Adrenal gland (tissue), 12 donors: ENCODE measurements around the gene ERC1. TPM values are rescaled to one million over a fixed set of nuclear protein-coding genes. Genes with fewer than 3 reads are reported as not detected.

ENCODE experiments used
- DNase-seq, 7 donors: peaks; one replicate each; pipeline ENCODE4 v3.0.0-alpha.2; 2019 to 2020
- H3K27ac ChIP-seq, 5 donors: fragments of 200-600 bp; sonication (generic) in 4 of 5; 1 replicate in 3 of 5; 2 replicates in 2 of 5; pipeline versions ENCODE4 v1.5.1 to v1.8.0; 2016 to 2020; ENCODE audit warnings: mild to moderate bottlenecking in 1 of 5
- H3K27me3 ChIP-seq: fragments of 200-600 bp; 2 replicates; pipeline ENCODE4 v1.8.0; 2021
- H3K36me3 ChIP-seq, 2 donors: fragments of 200-600 bp; replicated peaks in 1 of 2; 1 replicate in 1 of 2; 2 replicates in 1 of 2; pipeline versions ENCODE4 v1.5.1 to v1.8.0; 2018 to 2022
- H3K4me1 ChIP-seq, 2 donors: fragments of 200-600 bp; replicated peaks in 1 of 2; 1 replicate in 1 of 2; 2 replicates in 1 of 2; pipeline versions ENCODE4 v1.5.1 to v1.8.0; 2018 to 2021
- H3K4me3 ChIP-seq, 4 donors: fragments of 200-600 bp; sonication (generic) in 3 of 4; one replicate each; pipeline ENCODE4 v1.5.1; 2016 to 2018
- H3K9me3 ChIP-seq, 3 donors: fragments of 200-600 bp; sonication (generic) in 1 of 3; replicated peaks in 1 of 3; 1 replicate in 2 of 3; 2 replicates in 1 of 3; pipeline versions ENCODE4 v1.5.1 to v1.8.0; 2016 to 2021
- POLR2A ChIP-seq, 2 donors: fragments of 450-650 bp; IDR thresholded peaks; one replicate each; pipeline ENCODE4 v1.6.1; 2017; ENCODE audit warnings: antibody characterized with exemption in 2 of 2, mild to moderate bottlenecking in 2 of 2, moderate library complexity in 1 of 2
- WGBS, 4 donors: extraction: QIAGEN DNeasy Blood & Tissue Kit in 2 of 4; methylation state at CpG; one replicate each; pipeline versions ENCODE4 v1.1.5 to v1.1.7; 2013 to 2017; 5-methylcytosine and 5-hydroxymethylcytosine counted together
- intact Hi-C, 2 donors: fragments of 100-400 bp; cut with DNase I; formaldehyde crosslinking; loops; one replicate each; pipeline versions ENCODE4 v1.14.1 to v1.15.0; 2022 to 2023
- polyA plus RNA-seq, 3 donors: library from polyadenylated mRNA; stranded (reverse); fragments of 200-250 nt in 2 of 3; fragments of 350-450 nt in 1 of 3; fragmentation: Illumina TruSeq in 1 of 3; extraction: RNeasy Lipid Tissue Mini Kit (QIAGEN cat#74804) in 1 of 3; gene quantifications; one replicate each; pipeline ENCODE4 v1.2.3, GENCODE V29; 2013 to 2014
- total RNA-seq, 9 donors: library from RNA; depleted of rRNA in 4 of 9; stranded (reverse); fragments of >200 nt in 4 of 9; fragments of 120-200 nt in 1 of 9; fragmentation: NEBNext Ultra II Directional in 1 of 9; extraction: Animal tissue kit (Norgen Biotek cat#: 25700) in 1 of 9; gene quantifications; one replicate each; pipeline versions ENCODE4 v1.1.0 to v1.2.4, GENCODE V29; 2013 to 2023
- TF ChIP-seq, protein P1 (sequence below), 6 experiments: fragments of 450-650 bp in 4 of 6; fragments of 200-600 bp in 2 of 6; sonication (generic) in 1 of 6; IDR thresholded peaks; 1 replicate in 5 of 6; 2 replicates in 1 of 6; pipeline versions ENCODE4 v1.5.1 to v1.8.0; 2016 to 2021; ENCODE audit warnings: antibody characterized with exemption in 6 of 6, mild to moderate bottlenecking in 2 of 6, moderate library complexity in 1 of 6
- donor health status: healthy with polysubstance abuse.
- donor health status: Bipolar disorder and iron deficiency.
- donor health status: DM: yes; HTN: yes; CAD: no.
- donor health status: DM: no; HTN: no; CAD: no.
- donor health status: DM: no; HTN: no; CAD: no.
- donor health status: DM: yes; HTN: yes; CAD: no.

Gene ERC1
- total and polyA plus RNA-seq, 12 donors: 4.1 to 79.5 (median 40.2) TPM

DNA sequence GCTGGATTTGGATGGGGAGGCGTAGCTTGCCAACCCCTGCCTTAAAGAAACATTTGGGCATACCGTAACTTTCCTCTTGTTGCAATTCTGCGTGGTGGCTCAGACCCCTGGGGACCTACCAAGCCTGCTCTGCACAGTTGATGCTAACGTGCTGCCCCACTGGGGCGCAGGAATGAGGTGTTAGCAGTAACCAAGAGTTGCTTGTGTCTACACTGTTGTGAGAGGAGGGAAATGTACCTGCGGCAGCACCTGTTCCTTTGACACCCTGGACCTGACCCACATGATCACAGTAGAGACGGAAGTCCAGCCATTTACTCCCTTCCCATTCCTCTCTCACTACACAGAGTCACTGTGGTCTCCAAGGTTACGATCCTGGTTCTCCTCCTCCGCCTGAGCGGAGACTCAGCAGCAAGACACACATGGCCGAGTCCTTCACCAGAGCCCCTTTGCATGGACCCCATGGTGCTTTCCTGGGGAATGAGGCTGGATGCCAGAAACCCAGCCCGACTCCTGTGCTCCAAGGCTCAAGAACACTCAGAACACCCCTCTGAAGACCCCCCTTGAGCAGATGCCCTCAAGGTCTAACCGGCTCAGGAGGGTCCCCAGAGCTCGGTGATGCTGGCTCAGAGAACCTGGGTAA, 518.5 kb downstream of the ERC1 start:
- 72 to 84% (median 82%) methylated on average over 9 to 14 of the region's 14 CpGs for WGBS, 4 donors
- intact Hi-C loops: no loop called here
- Histone ChIP-seq H3K36me3 (no peaks in the 10 kb centered on the region), H3K27me3 (no peaks in the 10 kb centered on the region), H3K4me3 (no peak overlapping the region), H3K27ac (no peak overlapping the region), H3K9me3 (no peaks in the 10 kb centered on the region), H3K4me1 (no peaks in the 10 kb centered on the region)
- peak in 1 of 7 donors; percentile 25 for DNase-seq
- no peak for TF ChIP-seq POLR2A (IDR thresholded peaks at IDR 0.05)
- TF ChIP-seq, protein P1, sequence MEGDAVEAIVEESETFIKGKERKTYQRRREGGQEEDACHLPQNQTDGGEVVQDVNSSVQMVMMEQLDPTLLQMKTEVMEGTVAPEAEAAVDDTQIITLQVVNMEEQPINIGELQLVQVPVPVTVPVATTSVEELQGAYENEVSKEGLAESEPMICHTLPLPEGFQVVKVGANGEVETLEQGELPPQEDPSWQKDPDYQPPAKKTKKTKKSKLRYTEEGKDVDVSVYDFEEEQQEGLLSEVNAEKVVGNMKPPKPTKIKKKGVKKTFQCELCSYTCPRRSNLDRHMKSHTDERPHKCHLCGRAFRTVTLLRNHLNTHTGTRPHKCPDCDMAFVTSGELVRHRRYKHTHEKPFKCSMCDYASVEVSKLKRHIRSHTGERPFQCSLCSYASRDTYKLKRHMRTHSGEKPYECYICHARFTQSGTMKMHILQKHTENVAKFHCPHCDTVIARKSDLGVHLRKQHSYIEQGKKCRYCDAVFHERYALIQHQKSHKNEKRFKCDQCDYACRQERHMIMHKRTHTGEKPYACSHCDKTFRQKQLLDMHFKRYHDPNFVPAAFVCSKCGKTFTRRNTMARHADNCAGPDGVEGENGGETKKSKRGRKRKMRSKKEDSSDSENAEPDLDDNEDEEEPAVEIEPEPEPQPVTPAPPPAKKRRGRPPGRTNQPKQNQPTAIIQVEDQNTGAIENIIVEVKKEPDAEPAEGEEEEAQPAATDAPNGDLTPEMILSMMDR (IDR thresholded peaks at IDR 0.05): no peak

DNA sequence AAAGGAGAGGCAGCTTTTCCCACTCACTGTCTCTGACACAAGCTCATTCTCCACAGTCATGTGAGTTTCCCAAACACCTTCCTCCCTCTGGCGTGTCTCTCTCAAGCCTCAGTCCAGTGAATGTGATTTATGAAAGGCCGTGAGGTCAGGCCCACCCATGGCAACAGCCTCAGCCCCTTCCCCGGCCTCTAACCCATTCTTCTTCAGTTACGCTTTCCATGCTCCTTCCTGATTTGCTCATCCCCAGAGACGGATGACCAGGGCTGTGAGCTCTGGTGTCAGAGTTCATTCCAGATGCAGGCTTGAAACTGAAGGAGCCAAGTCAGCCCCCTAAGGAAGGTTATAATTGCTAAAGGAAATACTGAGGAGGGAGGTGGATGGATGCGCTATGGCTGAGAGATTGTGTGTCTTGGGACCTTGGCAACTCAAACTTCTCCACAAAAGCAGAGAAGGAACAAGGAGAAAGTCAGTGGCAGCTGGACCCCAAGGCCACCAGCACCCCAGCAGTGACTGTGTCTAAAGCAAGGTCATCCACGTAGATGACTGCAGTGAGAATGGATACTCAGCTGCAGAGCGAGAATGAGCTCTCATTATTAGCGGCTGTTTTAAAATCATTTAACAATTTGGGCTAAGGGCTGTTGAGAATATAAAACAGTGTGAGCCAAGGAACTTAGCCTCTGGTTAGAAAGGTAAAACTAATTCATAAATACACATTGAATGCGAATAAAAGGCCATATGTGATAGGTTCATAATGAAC, 519.2 kb downstream of the ERC1 start:
- TF ChIP-seq POLR2A (IDR thresholded peaks at IDR 0.05): no peak
- TF ChIP-seq, protein P1 (IDR thresholded peaks at IDR 0.05): no peak
- Histone ChIP-seq H3K4me1 (no peaks in the 10 kb centered on the region), H3K4me3 (no peak overlapping the region), H3K27me3 (no peaks in the 10 kb centered on the region), H3K9me3 (no peaks in the 10 kb centered on the region), H3K27ac (no peak overlapping the region), H3K36me3 (no peaks in the 10 kb centered on the region)
- peak in 2 of 7 donors; percentile 11 to 20 for DNase-seq
- intact Hi-C loops: no loop called here
- WGBS, 4 donors: 60 to 76% (median 64%) methylated on average over 10 of the region's 10 CpGs

DNA sequence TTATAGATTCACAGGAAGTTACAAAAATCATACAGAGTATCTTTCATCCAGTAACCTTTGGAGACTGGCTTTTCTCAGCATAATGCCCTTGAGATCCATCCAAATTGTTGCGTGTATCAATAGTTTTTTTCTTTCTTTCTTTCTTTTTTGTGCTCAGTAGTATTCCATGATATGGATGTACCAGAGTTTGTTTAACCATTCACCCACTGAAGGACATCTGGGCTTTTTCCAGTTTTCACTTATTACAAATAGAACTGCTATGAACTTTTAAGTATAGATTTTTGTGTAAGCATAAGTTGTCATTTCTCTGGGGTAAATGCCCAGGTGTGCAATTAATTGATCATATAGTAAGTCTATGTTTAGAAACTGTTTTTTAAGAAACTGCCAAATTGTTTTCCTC, 524.0 kb downstream of the ERC1 start:
- 80 to 88% (median 83%) methylated on average over 1 of the region's 1 CpG for WGBS, 4 donors
- no peak overlapping the region for H3K27ac ChIP-seq
- no peaks in the 10 kb centered on the region for H3K9me3 ChIP-seq
- no peak for DNase-seq
- intact Hi-C loops: no loop called here
- H3K36me3 ChIP-seq: no peaks in the 10 kb centered on the region
- H3K27me3 ChIP-seq: peaks cover 2% of the 10 kb centered on the region
- no peaks in the 10 kb centered on the region for H3K4me1 ChIP-seq
- H3K4me3 ChIP-seq: no peak overlapping the region
- TF ChIP-seq, protein P1 (IDR thresholded peaks at IDR 0.05): no peak
- no peak for TF ChIP-seq POLR2A (IDR thresholded peaks at IDR 0.05)

DNA sequence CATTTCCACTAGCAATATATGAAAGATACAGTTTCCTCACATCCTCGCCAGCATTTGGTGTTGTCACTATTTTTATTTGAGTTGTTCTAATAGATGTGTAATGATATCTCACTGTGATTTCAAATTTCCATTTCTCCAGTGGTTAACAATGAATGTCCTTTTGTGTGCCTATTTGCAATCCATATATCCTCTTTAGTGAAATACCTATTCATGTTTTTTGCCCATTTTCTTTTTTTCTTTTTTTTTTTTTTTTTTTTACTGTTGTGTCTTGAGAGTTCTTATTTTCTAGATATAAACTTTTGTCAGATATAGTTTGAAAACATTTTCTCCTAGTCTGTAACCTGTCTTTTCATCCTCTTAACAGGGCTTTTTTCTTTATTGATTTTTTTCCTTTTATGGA, 524.4 kb downstream of the ERC1 start:
- no peak overlapping the region for H3K4me3 ChIP-seq
- H3K4me1 ChIP-seq: no peaks in the 10 kb centered on the region
- no peaks in the 10 kb centered on the region for H3K36me3 ChIP-seq
- TF ChIP-seq, protein P1 (IDR thresholded peaks at IDR 0.05): no peak
- TF ChIP-seq POLR2A (IDR thresholded peaks at IDR 0.05): no peak
- WGBS, 4 donors: 92 to 100% (median 97%) methylated on average over 1 of the region's 1 CpG
- H3K9me3 ChIP-seq: no peaks in the 10 kb centered on the region
- intact Hi-C loops: no loop called here
- H3K27ac ChIP-seq: no peak overlapping the region
- peaks cover 2% of the 10 kb centered on the region for H3K27me3 ChIP-seq
- no peak for DNase-seq
